PC-9 (cell line): ENCODE results near the gene FNDC5.

Experiments used
- CTCF ChIP-seq: fragments of 200-600 bp; sonication (generic); conservative IDR thresholded peaks from 2 replicates; pipeline ENCODE4 v1.6.1; 2017; ENCODE audit warnings: mixed run types, antibody characterized with exemption, mild to moderate bottlenecking, moderate library complexity
- EZH2 ChIP-seq: fragments of 200-600 bp; sonication (generic); IDR thresholded peaks from 2 replicates; pipeline ENCODE4 v1.8.0; 2017; ENCODE audit warnings: antibody characterized with exemption, low read depth

GRCh38 chr1:32890516-32891240 is 20.0 kb upstream of the FNDC5 start:
- TF ChIP-seq CTCF, result no peak
- TF ChIP-seq EZH2, result no peak
